ENCODE data around the gene GGT7. TPM values are rescaled to one million over a fixed set of nuclear protein-coding genes. Genes with fewer than 3 reads are reported as not detected.

The GGT7 gene
- total RNA-seq, 1 donor from 2014 or later = 13.7 TPM

DNA sequence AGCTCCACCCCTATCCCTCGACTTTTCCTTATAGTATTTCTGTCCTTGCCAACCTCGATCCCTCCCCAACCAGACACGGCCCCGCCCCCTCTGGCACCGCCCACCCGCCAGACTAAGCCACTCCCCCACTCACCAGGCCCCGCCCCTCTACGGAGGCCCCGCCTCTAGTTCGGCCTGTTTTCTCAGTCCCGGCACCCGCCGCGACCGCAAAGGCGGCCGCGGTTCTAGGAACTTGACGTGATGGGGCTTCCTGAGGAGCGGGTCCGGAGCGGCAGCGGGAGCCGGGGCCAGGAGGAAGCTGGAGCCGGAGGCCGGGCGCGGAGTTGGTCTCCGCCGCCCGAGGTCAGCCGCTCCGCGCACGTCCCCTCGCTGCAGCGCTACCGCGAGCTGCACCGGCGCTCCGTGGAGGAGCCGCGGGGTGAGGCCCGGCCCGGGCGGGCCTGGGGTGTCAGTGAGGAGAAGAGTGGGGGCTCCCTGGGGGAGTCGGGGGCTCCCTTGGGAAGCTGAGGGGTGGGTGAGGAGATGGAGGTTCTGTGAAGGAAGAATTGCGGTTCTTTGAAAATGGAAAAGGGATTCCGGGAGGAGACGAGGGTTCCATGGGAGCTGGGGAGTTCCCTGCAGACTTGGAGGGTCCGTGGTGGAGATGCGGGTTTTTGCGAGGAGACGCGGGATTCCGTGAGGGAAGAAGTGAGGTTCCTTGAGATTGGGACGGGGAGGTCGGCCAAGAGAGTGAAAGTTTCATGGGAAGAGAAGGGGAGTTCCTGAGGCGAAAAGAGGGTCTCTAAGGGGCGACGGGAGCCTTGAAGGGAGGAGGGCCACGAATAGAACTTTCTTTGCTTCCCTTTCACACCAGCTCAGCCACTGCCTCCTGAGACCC, 4.0 kb upstream of the GGT7 start, which contains the start of gene ACSS2:
Gene ACSS2, plus strand, starts transcription at position 207 of the 877 bp plus-strand sequence. Its CDS starts 34 bp downstream, at position 241.
- no peaks in the 10 kb centered on the region for H3K9me3 Mint-ChIP-seq
- intact Hi-C loops (cut with micrococcal nuclease) = loop anchor here (1.0 to 5.0 kb wide), 10 partner anchors 15 to 1076 kb away; partner anchors contain the start of genes AHCY, DYNLRB1, GSS and MYH7B
- H3K27ac Mint-ChIP-seq = peak within 1 kb of the TSS; percentile 82
- DNase-seq (ENCODE audit: low spot score) = peak; percentile 95
- H3K27me3 Mint-ChIP-seq (ENCODE audit: insufficient read depth) = peaks cover 2% of the 10 kb centered on the region
- H3K4me3 Mint-ChIP-seq = peak within 1 kb of the TSS; percentile 96
- H3K36me3 Mint-ChIP-seq (ENCODE audit: low read depth) = peaks cover 6% of the 10 kb centered on the region
- peaks cover 73% of the 10 kb centered on the region for H3K4me1 Mint-ChIP-seq (ENCODE audit: low read depth)

DNA sequence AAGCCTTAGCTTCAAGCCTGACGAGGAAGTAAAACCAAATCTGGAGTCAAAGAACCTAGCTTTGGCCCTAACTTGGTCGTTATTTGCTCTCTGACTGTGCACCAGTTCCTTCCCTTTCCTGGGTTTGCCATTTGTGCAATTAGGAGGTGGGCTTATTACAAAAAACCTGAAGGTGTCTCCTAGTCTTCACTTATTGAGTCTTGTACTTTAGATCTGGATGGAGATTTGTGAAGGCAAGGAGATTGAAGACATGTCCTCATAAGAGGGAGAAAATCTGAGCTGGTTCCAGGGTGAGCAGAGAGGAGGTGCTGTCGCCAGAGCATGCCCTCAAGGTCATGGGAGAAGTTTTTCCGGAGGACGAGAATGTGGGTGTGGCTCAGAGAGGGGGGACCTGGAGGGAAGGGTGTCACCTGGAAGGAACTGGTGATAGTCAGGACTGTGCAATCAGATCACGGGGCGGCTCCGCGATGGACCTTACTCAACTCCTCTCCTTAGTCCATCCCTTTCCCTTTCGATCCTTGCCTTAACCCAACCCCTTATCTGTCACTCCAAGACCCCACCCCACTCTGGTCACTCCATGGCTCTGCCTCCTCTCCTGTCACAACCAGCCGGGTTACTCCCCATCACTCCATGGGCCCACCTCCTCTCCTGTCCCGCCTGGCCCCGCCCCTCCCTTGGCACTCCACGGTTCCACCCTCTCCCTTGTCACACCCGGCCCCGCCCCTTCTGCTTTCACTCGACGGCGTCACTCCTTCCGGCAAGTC, 3.2 kb upstream of the GGT7 start:
- Mint-ChIP-seq H3K27me3 (ENCODE audit: insufficient read depth) (peaks cover 4% of the 10 kb centered on the region), H3K27ac (peak overlapping the region; percentile 82), H3K4me3 (peak overlapping the region; percentile 96), H3K4me1 (ENCODE audit: low read depth) (peaks cover 76% of the 10 kb centered on the region), H3K9me3 (no peaks in the 10 kb centered on the region), H3K36me3 (ENCODE audit: low read depth) (peaks cover 6% of the 10 kb centered on the region)
- no peak for DNase-seq (ENCODE audit: low spot score)
- intact Hi-C loops (cut with micrococcal nuclease) = loop anchor here (1.0 to 5.0 kb wide), 10 partner anchors 15 to 1076 kb away; partner anchors contain the start of genes AHCY, DYNLRB1, GSS and MYH7B

DNA sequence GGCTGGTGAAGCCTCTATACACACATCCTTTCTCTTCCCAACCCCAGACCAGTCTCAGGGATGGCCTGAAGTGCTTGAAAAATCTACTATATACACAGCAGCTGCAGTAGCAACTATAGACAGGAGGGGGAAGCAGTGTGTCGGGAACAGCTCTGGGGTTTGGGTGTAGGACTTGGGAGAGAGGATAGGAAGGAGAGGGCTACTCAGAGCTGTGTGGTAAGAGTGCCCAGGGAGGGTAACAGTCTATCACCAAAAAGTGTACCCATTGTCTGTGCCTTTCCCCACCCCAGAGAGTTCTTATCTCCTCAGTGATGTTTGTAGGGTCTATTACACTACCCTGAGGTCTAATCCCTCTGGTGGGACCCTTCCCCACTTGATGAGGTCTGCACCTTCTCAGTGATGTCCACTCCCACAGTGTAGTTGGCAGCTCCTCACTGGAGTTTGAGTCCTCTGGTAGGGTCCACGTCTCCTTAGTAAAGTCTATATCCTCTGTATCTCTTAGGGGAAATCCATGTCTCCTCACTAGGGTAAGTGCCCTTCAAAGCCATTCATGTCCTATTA, 1.5 kb upstream of the GGT7 start:
- intact Hi-C loops (cut with micrococcal nuclease) = loop anchor here (1.0 to 5.0 kb wide), 3 partner anchors 86 to 403 kb away; partner anchors contain the start of gene MMP24OS
- H3K4me1 Mint-ChIP-seq (ENCODE audit: low read depth) = peaks cover 74% of the 10 kb centered on the region
- no peaks in the 10 kb centered on the region for H3K9me3 Mint-ChIP-seq
- H3K27me3 Mint-ChIP-seq (ENCODE audit: insufficient read depth) = peaks cover 6% of the 10 kb centered on the region
- H3K36me3 Mint-ChIP-seq (ENCODE audit: low read depth) = peaks cover 7% of the 10 kb centered on the region
- H3K27ac Mint-ChIP-seq = peak overlapping the region; percentile 58
- peak; percentile 55 for DNase-seq (ENCODE audit: low spot score)
- peak overlapping the region; percentile 83 for H3K4me3 Mint-ChIP-seq

DNA sequence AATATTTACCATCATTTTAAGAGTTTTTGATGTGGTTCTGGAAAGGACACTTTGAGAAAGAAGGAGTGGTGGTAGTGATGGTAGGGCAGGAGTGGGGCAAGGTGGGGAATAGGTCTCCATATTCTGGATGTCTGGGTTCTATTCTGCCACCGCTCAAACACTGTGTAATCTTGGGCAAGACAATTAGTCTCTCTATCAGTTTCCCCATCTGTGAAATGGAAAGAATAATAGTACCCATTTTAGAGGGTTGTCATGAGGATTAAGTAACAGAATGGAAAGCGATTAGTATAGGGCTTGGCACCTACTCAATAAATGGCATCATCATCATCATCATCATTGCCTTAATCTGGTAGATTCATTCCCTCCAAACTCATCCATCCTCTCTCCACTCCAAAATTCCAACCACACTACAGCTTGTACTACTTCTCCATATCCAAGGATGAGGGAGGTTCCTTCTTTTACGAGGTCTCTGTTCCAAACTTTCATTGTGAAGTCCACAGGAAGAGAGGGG, 982 bp upstream of the GGT7 start:
- Mint-ChIP-seq H3K27me3 (ENCODE audit: insufficient read depth) (peaks cover 6% of the 10 kb centered on the region), H3K4me3 (peak overlapping the region; percentile 83), H3K4me1 (ENCODE audit: low read depth) (peaks cover 72% of the 10 kb centered on the region), H3K36me3 (ENCODE audit: low read depth) (peaks cover 5% of the 10 kb centered on the region), H3K27ac (peak overlapping the region; percentile 80), H3K9me3 (no peaks in the 10 kb centered on the region)
- intact Hi-C loops (cut with micrococcal nuclease) = loop anchor here (1.0 to 5.0 kb wide), 3 partner anchors 87 to 404 kb away; partner anchors contain the start of gene MMP24OS
- no peak for DNase-seq (ENCODE audit: low spot score)

DNA sequence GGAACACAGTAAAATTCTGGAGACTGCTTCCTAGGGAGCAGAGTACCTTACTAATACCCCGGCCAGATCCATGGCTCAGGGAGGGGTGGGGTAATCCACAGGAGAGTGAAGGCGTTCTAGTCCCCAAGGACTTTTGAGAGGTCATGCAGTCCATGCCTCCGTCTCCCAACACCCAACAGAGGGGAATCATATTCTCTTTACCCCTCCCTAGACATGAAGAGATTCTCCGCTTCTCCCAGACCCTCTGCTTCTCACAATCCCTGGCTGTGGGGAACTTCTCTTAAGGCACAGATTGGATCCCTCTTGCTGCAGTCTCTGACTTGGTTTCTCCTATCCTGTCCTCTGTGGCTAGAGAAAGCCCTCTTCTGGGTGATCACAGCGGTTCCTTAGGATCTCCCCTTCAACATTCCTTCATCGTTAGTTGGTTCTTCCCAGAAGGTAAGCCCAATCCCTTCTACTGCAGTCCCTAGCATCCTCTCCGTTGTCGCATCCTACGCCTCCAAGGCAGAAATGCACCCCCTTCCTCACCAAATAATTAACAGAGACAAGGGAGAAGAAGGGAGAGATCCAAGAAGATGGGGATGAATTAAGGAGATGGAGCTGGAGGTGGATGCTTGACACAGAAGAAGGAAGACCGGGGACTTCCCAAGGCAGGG, 562 bp downstream of the GGT7 start:
- peaks cover 6% of the 10 kb centered on the region for H3K27me3 Mint-ChIP-seq (ENCODE audit: insufficient read depth)
- no peaks in the 10 kb centered on the region for H3K9me3 Mint-ChIP-seq
- peak overlapping the region; percentile 88 for H3K4me3 Mint-ChIP-seq
- peaks cover 5% of the 10 kb centered on the region for H3K36me3 Mint-ChIP-seq (ENCODE audit: low read depth)
- intact Hi-C loops (cut with micrococcal nuclease) = loop anchor here (1.0 to 5.0 kb wide), 5 partner anchors 47 to 405 kb away; partner anchors contain the start of genes MMP24OS and NCOA6
- H3K4me1 Mint-ChIP-seq (ENCODE audit: low read depth) = peaks cover 60% of the 10 kb centered on the region
- H3K27ac Mint-ChIP-seq = peak overlapping the region; percentile 73
- DNase-seq (ENCODE audit: low spot score) = no peak

DNA sequence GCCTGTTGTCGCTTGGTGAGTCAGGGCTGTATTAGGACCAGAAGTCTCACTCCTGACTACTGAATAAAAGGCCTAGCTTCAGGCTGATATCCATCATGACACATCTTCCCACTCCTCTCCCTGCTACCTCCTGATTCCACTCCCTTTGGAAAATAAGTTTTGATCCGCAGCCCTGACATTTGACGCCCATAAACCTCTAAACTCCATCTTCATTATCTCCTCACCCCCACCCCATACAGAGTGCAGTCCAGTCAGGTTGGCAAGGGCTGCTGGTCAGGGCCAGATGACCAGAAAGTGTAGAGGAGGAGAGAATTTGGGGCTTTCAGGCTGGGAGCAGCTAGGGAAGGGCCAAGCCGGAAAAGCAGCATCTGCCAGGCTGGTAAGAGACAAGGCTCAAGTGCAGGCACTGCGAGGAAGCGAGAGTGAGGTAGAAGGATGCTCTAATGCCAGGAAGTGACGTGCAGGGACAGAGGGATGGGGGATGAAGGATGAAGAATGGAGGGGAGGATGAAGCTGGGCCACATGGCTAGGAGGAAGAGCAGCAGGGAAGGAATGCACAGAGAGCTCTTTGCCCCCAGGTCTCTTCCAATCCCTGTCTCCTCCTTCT, 1.2 kb downstream of the GGT7 start:
- peaks cover 56% of the 10 kb centered on the region for H3K4me1 Mint-ChIP-seq (ENCODE audit: low read depth)
- peak overlapping the region; percentile 88 for H3K4me3 Mint-ChIP-seq
- peaks cover 5% of the 10 kb centered on the region for H3K36me3 Mint-ChIP-seq (ENCODE audit: low read depth)
- DNase-seq (ENCODE audit: low spot score) = no peak
- H3K27ac Mint-ChIP-seq = peak overlapping the region; percentile 30
- intact Hi-C loops (cut with micrococcal nuclease) = loop anchor here (5.0 kb wide), 2 partner anchors 131 to 406 kb away; partner anchors contain the start of gene MMP24OS
- no peaks in the 10 kb centered on the region for H3K9me3 Mint-ChIP-seq
- peaks cover 6% of the 10 kb centered on the region for H3K27me3 Mint-ChIP-seq (ENCODE audit: insufficient read depth)

DNA sequence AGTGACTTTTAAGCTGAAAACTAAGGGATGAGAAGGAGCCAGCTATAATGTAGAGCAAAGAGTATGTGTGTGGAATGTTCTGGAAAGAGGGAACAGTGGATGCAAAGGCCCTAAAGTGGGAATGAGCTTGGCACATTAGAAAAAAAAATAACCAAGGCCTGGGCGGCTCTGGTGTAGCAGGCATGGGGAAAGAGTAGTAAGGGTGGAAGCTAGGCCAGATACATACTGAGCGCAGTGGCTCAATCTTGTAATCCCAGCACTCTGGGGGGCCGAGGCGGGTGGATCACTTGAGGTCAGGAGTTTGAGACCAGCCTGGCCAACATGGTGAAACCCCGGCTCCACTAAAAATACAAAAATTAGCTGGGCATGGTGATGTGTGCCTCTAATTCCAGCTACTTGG, 8.4 kb downstream of the GGT7 start:
- Mint-ChIP-seq H3K36me3 (ENCODE audit: low read depth) (peaks cover 1% of the 10 kb centered on the region), H3K27me3 (ENCODE audit: insufficient read depth) (no peaks in the 10 kb centered on the region), H3K9me3 (no peaks in the 10 kb centered on the region), H3K27ac (no peak overlapping the region), H3K4me3 (no peak overlapping the region), H3K4me1 (ENCODE audit: low read depth) (peaks cover under 1% of the 10 kb centered on the region)
- no peak for DNase-seq (ENCODE audit: low spot score)
- intact Hi-C loops (cut with micrococcal nuclease) = no loop called here

DNA sequence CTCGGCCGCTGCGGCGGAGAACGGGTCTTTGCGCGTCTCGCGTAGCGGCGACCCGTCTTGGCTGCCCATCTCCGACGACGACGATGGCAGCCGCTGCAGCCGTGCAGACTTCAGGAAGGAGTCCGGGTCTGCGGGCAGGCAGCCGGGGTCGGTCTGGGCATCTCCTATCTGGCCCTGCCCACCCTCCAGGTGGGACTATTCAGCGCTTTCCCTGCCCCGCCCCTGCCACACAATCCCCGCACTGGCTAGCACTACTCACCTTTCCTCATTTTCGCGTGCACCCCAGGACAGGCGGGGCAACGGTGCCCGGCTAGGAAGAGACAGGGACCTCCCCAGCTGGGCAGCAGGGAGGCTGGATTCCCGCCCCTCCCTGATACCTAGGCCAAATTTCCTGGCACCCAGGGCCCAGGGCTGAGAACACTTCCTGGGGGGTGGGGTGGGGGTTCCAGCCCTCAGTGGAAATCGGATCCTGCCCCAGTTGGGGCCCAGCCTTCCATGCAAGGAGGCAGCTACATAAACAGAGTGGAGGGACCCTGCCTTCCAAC, 9.2 kb downstream of the GGT7 start:
- no peaks in the 10 kb centered on the region for H3K4me1 Mint-ChIP-seq (ENCODE audit: low read depth)
- DNase-seq (ENCODE audit: low spot score) = no peak

DNA sequence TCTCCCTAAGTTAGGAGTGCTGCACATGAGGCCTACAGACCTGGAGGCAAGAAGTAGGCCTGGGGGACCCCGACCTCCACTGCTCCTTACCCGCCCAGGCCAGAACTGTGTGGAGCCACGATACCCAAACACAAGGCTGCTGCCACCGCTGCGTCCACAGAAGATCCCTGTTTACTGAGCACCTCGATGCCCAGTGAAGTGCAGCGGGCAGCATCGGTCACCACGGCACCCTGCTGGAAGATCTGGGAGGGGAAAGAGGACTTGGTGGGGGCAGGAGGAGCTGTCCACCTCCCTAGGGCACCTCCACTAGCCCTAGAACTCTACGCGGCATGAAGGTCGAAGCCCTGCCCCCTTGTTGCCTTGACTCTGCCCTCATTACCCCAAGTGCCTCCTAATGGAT, 9.9 kb downstream of the GGT7 start:
- H3K27me3 Mint-ChIP-seq (ENCODE audit: insufficient read depth) = no peaks in the 10 kb centered on the region
- H3K4me3 Mint-ChIP-seq = no peak overlapping the region
- peaks cover 4% of the 10 kb centered on the region for H3K36me3 Mint-ChIP-seq (ENCODE audit: low read depth)
- H3K4me1 Mint-ChIP-seq (ENCODE audit: low read depth) = no peaks in the 10 kb centered on the region
- no peak for DNase-seq (ENCODE audit: low spot score)
- intact Hi-C loops (cut with micrococcal nuclease) = no loop called here
- H3K9me3 Mint-ChIP-seq = no peaks in the 10 kb centered on the region
- no peak overlapping the region for H3K27ac Mint-ChIP-seq

More for the DNA sequence above, 9.2 kb downstream of the GGT7 start:
- no peak overlapping the region for H3K27ac Mint-ChIP-seq
- no peak overlapping the region for H3K4me3 Mint-ChIP-seq
- no peaks in the 10 kb centered on the region for H3K27me3 Mint-ChIP-seq (ENCODE audit: insufficient read depth)
- intact Hi-C loops (cut with micrococcal nuclease) = no loop called here
- no peaks in the 10 kb centered on the region for H3K9me3 Mint-ChIP-seq
- H3K36me3 Mint-ChIP-seq (ENCODE audit: low read depth) = peaks cover 1% of the 10 kb centered on the region

DNA sequence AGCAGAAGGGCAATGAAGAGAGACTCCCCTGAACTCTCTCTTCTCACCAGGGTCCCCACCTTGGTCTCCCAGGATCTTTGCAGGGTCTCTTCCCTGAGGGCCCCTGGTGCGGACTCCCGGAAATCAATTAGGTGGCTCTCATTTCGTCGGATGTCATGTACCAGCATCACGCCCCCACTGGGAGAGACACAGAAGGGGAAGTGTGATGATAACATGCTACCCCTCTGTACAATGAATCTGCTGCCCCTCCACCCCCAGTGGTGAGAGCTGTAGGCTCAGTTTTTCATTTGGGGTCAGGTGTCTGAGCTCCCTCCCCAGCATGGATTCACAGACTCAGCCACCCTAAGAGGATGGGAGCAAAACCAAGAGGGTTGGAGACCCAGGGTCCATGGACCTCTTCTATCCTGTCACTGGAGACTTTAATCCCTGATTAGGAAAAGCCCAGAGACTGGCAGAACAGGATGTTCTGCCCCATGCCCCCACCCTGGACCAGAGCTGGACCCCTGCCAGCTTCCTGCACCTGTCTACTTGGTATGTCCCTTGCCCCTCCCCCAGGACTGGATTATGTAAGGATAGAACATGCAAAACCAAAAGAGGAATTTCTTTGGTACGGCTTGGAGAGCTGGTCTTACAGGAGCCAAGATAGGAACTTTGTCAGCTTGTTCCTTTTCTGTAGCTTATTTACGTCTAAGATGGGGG, 11.1 kb downstream of the GGT7 start:
- no peak overlapping the region for H3K4me3 Mint-ChIP-seq
- no peak for DNase-seq (ENCODE audit: low spot score)
- H3K4me1 Mint-ChIP-seq (ENCODE audit: low read depth) = no peaks in the 10 kb centered on the region
- H3K9me3 Mint-ChIP-seq = no peaks in the 10 kb centered on the region
- peaks cover 4% of the 10 kb centered on the region for H3K36me3 Mint-ChIP-seq (ENCODE audit: low read depth)
- no peaks in the 10 kb centered on the region for H3K27me3 Mint-ChIP-seq (ENCODE audit: insufficient read depth)
- no peak overlapping the region for H3K27ac Mint-ChIP-seq
- intact Hi-C loops (cut with micrococcal nuclease) = no loop called here
